ENCODE measurements around the gene JAZF1. TPM values are rescaled to one million over a fixed set of nuclear protein-coding genes. Genes with fewer than 3 reads are reported as not detected.

The JAZF1 gene
- total RNA-seq, 1 donor from 2014 or later: 4.7 TPM

- intact Hi-C loops (cut with micrococcal nuclease): no loop called here
Observed at GRCh38 chr7:27992755-27993493, 187.7 kb downstream of the JAZF1 start.

DNA sequence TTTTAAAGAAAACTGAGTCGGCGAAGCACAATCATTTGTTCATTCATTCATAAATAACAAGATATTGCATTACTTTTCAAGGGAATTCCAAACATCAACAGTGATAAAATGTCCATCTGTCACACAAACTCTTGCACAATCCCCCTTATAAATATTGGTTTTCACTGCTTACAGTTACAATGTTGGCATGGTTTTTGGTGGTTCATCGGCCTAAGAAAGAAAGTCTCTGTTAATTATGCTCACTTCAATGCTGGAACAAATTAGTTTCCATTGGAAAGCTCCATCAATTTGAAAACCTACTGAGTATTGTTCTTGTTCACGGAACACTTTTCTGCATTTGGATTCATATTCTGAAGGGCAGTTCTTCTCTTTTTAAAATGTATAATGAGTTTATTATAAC is 188.5 kb downstream of the JAZF1 start:
- intact Hi-C loops (cut with micrococcal nuclease): no loop called here

DNA sequence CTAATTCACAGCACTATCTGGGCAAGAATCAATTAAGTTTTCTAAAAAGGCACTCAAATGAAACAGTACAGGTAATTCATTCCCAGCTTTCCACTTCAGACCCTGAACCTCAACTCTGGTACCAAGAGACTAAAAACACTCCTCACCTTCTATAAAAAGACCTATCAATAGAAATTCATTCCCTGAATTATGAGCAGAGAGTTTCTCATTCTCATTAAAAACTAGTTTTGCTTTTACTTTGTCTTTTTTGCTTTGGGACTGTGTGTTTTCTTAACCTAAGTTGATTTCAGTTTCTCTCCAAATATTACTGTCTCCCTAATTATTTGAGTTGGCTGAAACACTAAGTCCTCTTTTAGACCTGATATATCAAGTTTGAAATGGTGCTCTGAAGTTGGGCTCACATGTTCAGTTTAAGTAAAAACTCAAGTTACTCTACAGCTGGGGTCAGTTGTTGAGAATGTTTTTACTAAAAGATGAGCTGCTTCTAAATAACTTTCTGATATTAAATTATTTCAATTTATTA is 189.5 kb downstream of the JAZF1 start:
- intact Hi-C loops (cut with micrococcal nuclease): no loop called here

- intact Hi-C loops (cut with micrococcal nuclease): no loop called here
Observed at GRCh38 chr7:27976531-27976930, 204.1 kb downstream of the JAZF1 start.

GRCh38 chr7:27973625-27974024 is 207.0 kb downstream of the JAZF1 start:
- intact Hi-C loops (cut with micrococcal nuclease): loop anchor here (2.0 kb wide), 2 partner anchors 73 to 233 kb away; partner anchors contain the start of gene TAX1BP1

DNA sequence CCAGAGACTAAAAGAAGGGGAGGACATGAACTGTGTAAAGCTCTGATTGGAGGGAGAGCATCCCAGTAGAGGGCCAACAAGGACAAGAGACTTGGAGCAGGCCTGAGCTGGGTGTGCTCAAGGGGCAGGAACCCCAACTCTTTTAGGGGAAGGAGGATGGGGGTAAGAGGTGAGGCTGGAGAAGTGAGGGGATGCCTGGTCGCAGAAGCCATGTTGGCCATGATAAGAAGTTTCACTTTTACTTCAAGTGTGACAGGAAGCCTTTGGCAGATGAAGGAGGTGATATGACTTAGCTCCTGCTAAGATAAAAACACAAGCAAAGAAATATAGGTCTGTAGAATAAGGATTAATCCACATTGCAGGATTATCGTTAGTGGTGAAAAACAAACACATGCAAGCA is 208.3 kb downstream of the JAZF1 start:
- intact Hi-C loops (cut with micrococcal nuclease): loop anchor here (1.0 to 2.0 kb wide), 3 partner anchors 71 to 309 kb away; partner anchors contain the start of gene TAX1BP1

DNA sequence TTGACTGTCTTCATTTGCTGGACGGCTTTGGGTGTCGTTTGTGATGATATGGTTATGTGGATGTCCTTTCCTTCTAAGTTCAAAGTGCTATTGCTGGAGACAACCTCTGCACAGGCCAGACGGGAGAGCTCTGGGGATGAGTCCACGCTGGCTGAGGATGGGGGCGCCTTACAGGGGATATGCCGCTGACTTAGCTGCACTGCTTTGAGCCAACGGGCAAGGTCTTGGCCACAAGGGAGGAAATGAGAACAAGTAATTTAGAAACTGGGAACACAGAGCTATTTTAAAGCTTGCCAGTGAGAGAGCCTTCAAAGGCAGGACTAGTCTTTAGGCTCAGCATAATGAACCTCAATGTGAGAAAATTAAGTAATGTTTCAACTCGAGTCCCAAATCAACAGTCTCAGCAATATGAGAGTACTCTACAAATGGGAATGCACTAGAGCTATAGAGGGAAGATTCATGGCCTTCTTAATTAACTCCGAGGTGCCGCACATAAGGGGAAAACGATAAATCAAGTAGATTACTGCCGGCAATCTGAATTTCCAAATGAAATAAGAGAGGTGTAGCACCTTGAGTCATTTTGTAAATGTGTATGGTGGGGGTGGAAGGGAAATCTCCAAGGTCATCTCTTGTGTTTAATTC is 209.3 kb downstream of the JAZF1 start:
- intact Hi-C loops (cut with micrococcal nuclease): no loop called here

DNA sequence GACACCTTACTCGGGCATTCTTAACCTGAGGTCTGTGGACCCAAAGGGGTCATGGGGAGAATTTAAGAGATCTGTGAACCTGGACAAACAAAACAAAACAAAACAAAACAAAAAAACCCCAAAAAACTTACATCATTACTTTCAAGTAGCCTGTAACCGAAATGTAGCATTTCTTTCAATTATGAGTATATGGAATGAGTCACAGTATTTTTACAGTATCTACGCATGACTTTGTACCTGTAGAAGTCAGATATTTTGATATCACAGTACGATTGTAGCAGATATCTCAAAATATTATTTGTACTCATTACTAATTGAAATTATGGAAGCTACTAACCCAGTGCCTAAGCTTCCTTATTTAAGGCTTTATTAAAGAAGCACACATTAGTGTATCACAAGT is 210.2 kb downstream of the JAZF1 start:
- intact Hi-C loops (cut with micrococcal nuclease): no loop called here

DNA sequence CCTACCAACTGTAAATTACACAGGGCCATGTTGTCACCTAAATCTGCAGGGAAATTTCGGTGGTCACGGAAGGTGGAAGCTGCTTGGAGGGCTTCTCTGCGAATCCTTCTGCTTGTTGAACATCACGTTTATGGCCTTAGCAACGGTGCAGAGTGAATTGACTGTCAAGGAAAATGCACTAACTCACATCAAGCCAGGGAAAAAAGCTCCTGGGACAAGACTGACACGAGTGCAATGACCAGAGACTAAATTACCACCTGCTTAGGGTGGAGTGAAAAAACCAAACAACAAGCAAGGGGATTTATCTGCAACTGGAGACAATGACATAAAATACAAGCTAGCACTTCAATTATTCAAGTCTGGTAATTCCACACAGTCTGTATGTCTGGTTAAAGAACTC is 211.2 kb downstream of the JAZF1 start:
- intact Hi-C loops (cut with micrococcal nuclease): loop anchor here (5.0 kb wide), 1 partner anchor 68 kb away; no protein-coding TSS in a partner anchor

DNA sequence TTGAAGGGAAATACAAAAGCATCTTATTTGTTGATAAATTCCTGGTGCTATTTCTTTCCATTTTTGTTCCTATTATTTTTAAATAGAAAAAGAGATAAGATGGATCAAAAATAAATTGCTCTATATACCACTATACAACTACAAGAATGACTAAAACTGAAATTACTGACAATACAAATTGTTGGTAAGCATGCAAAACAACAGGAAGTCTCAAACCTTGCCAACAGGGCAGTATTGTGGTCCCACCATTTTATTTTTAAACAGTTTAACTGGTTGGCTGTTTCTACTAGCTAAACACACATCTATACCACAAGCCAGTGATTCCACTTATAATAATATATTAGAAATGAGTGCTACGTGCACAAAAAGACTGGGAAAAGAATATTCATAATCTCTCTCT is 213.0 kb downstream of the JAZF1 start:
- intact Hi-C loops (cut with micrococcal nuclease): loop anchor here (5.0 kb wide), 1 partner anchor 70 kb away; no protein-coding TSS in a partner anchor

DNA sequence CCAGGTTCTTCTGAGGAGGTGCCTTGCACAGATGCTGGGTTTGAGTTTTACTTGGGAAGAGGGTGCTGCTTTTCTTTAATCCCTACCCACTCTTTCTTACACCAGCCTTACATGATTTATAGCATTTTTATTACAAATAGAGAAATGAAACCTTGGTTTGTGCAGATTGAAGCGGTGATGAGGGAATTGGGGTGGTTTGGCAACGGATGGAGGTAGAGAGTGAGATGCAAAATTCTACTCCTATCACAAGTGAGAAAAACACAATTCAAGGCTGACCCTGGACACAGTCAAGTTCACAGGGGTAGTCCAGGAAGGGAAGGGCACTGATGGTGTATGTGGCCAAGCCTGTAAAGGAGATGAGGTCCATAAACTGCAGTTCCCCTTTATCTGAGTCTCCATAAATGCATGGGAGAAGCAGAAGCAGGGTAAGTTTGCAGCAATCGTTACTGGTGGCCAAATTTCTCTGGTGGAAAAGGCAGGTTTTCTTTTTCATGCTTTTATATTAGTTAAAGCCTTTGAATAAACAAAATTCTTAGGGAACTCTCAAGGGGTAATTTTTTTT is 214.3 kb downstream of the JAZF1 start:
- intact Hi-C loops (cut with micrococcal nuclease): loop anchor here (5.0 kb wide), 1 partner anchor 71 kb away; no protein-coding TSS in a partner anchor

- intact Hi-C loops (cut with micrococcal nuclease): loop anchor here (5.0 kb wide), 1 partner anchor 72 kb away; no protein-coding TSS in a partner anchor
Observed at GRCh38 chr7:27965650-27966049, 214.9 kb downstream of the JAZF1 start.

DNA sequence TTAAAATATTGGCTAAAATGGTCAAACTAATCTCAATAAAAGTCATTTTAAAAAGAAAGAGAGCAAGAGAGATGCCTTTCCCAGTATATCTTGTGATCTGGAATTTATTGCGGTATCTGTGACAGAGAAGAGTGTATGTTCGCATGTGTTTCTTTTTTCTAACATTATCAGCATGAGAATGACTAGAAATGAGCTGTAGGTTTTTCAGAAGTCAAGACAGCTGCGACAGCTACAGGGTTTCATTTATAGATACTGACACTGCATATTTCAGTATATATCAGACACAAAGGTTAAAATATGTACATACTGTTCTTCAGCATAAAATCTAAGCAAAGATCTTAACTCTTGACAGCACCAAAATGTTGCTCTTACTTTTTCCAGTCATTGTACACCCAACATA is 215.8 kb downstream of the JAZF1 start:
- intact Hi-C loops (cut with micrococcal nuclease): loop anchor here (5.0 kb wide), 1 partner anchor 72 kb away; no protein-coding TSS in a partner anchor

DNA sequence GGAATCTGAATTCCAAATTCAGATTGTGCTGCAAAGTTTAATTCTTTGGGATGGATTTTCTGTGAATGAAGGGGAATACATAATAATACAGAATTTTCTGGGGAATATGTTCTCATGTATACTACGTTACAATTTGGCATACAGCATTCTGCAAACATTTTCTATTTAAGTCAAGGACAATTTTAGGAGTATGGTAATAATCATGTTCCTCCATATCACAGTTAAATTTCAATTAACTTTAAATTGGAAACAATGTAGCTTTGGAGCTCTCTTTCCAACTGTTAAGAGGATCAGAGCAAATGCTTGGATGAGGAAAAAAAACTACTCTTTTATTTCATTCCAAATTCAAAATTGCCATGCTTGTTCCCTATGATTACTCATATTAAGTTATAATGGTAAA is 217.5 kb downstream of the JAZF1 start:
- intact Hi-C loops (cut with micrococcal nuclease): no loop called here

- intact Hi-C loops (cut with micrococcal nuclease): no loop called here
Observed at GRCh38 chr7:27962273-27962672, 218.3 kb downstream of the JAZF1 start.

DNA sequence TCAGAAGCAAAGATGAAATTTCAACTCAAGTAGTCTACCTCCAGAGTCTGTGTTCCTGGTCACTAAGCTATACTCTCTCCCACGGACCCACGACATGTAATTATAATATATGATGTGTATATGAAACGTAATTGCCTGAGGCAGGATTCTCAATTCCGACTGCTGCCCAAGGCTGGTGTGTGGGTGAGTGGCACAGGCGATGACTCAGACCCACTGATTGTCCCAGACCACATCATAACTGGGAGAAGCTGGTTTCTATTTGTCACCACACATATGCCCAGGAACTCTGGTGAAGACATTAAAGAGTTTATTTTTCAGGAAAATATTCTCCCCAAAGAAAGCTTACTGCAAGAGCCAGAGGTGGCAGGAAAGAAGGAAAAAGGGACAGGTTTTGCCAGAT is 219.3 kb downstream of the JAZF1 start:
- intact Hi-C loops (cut with micrococcal nuclease): no loop called here

GRCh38 chr7:27960415-27960814 is 220.2 kb downstream of the JAZF1 start:
- intact Hi-C loops (cut with micrococcal nuclease): no loop called here

GRCh38 chr7:27958933-27959548 is 221.6 kb downstream of the JAZF1 start:
- intact Hi-C loops (cut with micrococcal nuclease): no loop called here

DNA sequence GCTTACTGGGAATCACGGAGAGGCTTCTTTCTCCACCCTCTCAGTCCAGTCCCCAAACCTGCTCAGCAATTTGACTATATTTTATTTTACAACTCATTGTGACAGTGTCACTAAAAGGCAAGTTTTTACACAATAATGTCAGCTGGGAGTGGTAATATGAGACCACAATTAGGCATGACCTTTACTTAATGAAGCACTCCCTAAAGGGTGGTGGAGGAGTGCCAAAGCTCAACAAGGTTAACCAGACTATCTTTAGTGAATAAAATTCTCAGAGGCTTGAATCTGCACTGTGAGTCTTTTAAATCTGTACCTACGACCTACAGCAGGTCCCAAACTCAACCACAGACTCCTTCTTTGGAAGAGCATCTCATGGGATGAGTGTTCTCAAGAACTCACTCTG is 225.0 kb downstream of the JAZF1 start:
- intact Hi-C loops (cut with micrococcal nuclease): no loop called here

- intact Hi-C loops (cut with micrococcal nuclease): no loop called here
Observed at GRCh38 chr7:27955011-27955410, 225.6 kb downstream of the JAZF1 start.

GRCh38 chr7:27953777-27954176 is 226.8 kb downstream of the JAZF1 start:
- intact Hi-C loops (cut with micrococcal nuclease): no loop called here

DNA sequence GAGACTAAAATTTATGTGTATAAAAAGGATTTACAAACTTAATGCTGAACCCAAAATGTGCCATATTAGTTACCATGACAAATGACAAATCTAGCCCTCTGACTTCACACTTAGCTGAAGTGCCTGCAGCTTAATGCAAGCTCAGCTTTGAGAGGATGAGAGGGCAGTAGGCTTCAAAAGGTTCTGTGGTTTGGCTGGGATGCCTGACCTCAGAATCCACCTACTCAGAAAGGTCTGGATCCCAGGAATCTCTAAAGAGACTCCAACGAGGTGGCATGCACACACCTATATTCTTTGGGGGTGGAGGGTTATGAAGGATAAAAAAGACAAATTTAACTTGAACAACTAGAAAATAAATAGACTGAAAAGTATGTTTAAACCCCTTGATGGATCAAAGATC is 227.2 kb downstream of the JAZF1 start:
- intact Hi-C loops (cut with micrococcal nuclease): no loop called here

Measured in T-helper 1 cell treated with Interleukin-12 subunit alpha and Interleukin-12 subunit beta and Interleukin-4 antibody, amounts not matched to agents 30 ng/mL and 1 ng/mL, for 36 hours (primary cell).